ENCODE results near the gene TMPRSS9.
"Not testable (repeated sequence)": the region's sequence is repeated elsewhere in the genome, so short reads cannot be mapped to it uniquely, and the experiment has no call there.

TMPRSS9 gene

GRCh38 chr19:2342656-2343288 is 17.3 kb upstream of the TMPRSS9 start:
- DNase-seq (ENCODE audit: low spot score) = no peak

DNA sequence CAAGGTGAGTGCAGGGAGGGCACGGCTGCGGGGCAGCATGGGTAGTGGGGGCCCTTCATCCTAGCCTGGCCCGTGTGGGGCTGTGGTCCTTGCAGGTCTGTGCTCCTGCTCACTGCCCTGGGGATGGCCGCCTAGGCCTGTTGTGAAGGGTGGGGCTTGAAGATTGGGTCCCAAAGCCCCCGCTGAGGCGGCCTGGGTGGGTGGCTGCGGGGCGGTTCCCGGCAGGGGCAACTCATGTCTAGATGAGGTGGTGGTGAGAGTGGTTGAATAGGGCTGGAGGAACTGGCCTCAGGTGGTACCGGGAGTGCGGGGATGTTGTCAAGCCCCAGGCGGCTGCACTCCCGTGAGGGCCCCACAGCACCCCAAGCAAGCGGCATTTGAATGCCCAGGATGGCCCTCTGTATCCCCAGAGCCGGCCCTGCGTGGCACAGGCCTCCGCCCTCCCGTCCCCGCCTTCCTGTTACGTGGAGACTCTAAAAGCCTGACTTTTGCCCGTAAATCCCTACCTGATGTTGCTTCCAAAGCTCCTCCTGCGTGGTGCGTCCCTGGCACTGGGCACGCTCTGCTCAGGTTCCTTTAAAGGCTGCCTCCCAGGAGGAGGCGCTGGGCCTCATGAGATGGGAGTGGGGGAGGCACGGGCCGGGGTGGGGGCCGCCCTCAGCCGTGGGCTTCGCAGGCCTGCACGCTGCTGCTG is 16.6 kb upstream of the TMPRSS9 start:
- DNase-seq (ENCODE audit: low spot score) = no peak

- DNase-seq (ENCODE audit: low spot score) = no peak
Measured at GRCh38 chr19:2344381-2344870, 15.6 kb upstream of the TMPRSS9 start.

- no peak for DNase-seq (ENCODE audit: low spot score)
Measured at GRCh38 chr19:2345076-2345475, 15.0 kb upstream of the TMPRSS9 start.

DNA sequence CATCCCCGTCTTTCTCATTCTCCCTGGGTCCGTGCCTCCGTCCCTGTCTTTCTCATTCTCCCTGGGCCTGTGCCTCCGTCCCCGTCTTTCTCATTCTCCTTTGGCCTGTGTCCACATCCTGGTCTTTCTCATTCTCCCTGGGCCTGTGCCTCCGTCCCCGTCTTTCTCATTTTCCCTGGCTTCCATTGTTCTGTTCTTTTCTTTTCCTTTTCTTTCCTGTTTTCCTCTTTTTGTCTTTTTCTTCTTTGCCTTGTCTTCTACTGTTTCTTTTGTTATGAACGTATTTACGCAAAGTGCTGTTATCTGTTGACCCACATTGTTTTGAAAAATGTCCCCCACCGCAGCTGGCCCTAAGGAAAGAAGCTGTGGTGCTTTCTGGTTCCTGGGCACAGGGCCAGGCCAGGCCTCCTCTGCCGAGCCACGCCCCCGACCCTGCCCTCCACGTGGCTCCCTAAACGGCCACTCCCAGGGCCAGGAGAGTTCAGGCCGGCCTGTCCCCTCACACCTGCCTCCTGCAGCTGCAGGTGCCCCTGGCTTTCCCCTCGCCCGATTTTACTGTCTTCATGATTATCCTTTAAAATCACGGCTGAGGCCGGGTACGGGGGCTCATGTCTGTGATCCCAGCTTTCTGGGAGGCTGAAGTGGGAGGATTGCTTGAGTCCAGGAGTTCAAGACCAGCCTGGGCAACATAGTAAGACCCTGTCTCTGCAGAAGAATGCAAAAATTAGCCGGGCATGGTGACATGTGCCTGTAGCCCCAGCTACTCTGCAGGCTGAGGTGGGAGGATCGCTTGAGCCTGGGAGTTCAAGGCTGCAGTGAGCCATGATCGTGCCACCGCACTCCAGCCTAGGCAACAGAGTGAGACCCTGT is 14.0 kb upstream of the TMPRSS9 start:
- DNase-seq (ENCODE audit: low spot score) = no peak

DNA sequence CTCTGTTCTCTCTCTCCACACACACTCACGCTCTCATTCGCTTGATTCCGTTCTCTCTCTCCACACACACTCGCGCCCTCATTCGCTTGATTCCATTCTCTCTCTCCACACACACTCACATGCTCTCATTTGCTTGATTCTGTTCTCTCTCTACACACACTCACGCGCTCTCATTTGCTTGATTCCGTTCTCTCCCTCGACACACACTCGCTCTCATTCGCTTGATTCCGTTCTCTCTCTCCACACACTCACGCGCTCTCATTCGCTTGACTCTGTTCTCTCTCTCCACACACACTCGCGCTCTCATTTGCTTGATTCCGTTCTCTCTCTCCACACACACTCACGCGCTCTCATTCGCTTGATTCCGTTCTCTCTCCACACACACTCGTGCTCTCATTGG is 10.2 kb upstream of the TMPRSS9 start:
- DNase-seq (ENCODE audit: low spot score) = not testable (repeated sequence)

DNA sequence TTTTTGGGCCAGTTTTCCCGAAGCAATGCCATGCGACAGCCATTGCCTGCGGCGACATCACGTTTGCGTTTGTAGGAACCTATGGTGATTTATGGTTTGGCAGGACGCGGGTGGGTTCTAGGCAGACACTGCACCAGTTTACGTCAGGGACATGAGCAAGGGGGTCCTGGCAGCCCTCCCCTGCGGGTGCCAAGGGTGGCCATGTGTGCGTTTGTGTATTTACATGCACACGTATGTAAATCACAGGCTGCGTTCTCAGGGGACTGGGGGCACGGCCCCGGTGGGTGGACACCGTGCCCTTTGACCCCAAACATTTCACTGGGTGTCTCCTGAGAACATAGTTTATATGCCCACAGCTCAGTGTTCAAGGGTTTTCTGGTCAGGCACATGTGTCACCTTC is 9.4 kb upstream of the TMPRSS9 start:
- no peak for DNase-seq (ENCODE audit: low spot score)

GRCh38 chr19:2351591-2351990 is 8.5 kb upstream of the TMPRSS9 start:
- no peak for DNase-seq (ENCODE audit: low spot score)

DNA sequence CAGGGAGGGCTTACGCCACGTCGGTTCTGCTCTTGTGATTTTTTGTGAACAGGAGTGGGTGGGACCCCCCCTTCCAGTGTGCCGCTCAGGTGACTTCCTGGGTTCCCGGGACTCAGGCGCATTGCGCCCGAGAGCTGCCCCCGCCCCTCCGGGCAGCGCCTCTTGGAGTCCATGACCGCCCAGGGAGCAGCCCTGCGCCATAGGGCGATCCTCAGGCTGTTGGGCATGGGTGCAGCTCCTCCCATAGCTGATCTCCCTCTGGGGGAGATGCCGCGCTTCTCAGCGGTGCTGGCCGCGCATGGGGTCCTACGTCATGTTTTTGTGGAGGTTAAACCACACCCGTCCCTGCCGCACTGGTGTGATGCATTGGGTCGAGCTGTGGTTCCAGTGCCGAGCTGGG is 7.9 kb upstream of the TMPRSS9 start:
- no peak for DNase-seq (ENCODE audit: low spot score)

DNA sequence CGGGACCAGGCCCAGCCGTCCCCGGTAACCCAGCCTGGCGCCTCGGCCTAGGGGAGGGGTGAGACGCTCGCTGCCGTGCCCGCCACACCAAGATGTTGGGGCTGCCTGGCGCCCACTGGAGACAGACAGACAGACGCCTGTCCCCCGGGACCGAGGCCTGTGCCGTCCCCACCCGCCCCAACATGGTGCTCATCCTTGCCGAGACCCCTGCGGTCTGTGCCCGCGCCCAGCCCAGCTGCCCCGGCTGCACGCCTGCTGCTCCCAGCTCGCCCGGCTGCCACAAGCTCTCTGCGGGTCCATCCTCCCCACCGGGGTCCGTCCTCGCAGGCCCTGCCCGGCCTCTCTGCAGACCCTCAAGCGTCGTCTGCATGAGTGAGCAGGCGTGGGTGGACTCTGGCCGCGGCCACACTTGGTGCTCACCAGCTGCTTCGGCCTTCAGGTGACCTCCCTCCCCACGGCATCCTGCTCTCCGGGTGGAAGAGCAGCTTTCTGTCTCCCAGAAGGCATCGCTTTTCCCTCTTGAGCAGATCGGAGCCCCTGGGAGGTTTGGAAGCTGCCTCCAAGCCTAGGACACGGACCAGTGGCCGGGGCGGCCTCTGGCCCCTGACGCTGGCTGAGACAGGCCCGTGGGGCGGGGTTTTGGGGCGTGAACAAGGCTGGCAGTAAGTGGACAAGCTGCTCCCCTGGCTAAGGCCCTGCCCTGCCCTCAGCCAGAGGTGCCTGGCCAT is 6.7 kb upstream of the TMPRSS9 start:
- DNase-seq (ENCODE audit: low spot score) = no peak

- no peak for DNase-seq (ENCODE audit: low spot score)
Measured at GRCh38 chr19:2353887-2354592, 6.0 kb upstream of the TMPRSS9 start.

GRCh38 chr19:2354670-2355069 is 5.4 kb upstream of the TMPRSS9 start:
- DNase-seq (ENCODE audit: low spot score) = no peak

GRCh38 chr19:2355168-2356035 is 4.7 kb upstream of the TMPRSS9 start:
- DNase-seq (ENCODE audit: low spot score) = no peak

- no peak for DNase-seq (ENCODE audit: low spot score)
Measured at GRCh38 chr19:2356036-2356646, 3.9 kb upstream of the TMPRSS9 start.

DNA sequence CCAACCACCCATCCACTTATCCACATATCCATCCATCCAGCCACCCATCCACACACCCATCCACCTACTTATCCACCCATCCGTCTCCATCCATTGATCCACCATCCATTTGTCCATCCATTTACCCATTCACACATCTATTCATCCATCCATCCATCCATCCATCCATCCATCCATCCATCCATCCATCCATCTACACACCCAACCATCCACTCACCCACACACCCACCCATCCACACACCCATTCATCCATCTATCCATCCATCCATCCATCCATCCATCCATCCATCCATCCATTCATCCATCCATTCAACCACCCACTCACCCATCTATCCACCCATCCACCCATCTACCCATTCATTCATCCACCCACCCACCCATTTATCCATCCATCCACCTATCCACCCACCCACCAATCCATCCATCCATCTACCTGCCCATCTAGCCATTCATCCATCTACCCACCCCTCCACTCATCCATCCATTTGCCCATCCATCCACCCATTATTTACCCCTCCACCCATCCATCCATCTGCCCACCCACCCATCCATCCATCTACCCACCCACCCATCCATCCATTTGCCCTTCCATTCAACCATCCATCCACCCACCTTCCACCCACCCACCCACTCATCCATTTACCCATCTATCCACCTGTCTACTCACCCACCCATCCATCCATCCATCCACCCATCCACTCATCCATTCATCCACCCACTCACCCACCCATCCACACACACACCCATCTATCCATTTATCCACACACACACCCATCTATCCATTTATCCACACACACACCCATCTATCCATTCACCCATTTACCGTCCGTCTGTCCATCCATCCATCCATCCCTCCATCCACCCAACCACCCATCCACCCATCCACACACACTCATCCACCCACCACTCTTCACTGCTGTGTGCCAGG is 2.5 kb upstream of the TMPRSS9 start:
- no peak for DNase-seq (ENCODE audit: low spot score)

GRCh38 chr19:2358548-2359173 is 1.4 kb upstream of the TMPRSS9 start:
- DNase-seq (ENCODE audit: low spot score) = no peak

DNA sequence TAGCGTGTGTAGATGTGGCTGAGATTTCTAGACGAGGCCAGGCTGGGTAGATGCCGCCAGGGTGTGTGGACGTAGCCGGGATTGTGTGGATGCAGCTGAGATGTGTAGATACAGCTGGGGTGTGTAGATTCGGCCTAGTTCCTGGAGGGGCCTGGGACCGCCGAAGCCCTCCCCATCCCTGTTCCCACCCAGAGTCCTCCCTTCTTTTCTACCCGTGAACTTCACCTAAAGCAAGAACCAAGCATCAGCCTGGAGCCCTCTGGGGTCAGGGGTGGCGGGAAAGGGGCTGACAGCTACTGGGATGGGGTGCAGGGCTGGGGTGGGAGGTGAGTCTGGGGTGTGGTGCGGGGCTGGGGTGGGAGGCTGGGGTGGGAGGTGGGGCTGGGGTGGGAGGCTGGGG is 768 bp downstream of the TMPRSS9 start:
- DNase-seq (ENCODE audit: low spot score) = no peak

DNA sequence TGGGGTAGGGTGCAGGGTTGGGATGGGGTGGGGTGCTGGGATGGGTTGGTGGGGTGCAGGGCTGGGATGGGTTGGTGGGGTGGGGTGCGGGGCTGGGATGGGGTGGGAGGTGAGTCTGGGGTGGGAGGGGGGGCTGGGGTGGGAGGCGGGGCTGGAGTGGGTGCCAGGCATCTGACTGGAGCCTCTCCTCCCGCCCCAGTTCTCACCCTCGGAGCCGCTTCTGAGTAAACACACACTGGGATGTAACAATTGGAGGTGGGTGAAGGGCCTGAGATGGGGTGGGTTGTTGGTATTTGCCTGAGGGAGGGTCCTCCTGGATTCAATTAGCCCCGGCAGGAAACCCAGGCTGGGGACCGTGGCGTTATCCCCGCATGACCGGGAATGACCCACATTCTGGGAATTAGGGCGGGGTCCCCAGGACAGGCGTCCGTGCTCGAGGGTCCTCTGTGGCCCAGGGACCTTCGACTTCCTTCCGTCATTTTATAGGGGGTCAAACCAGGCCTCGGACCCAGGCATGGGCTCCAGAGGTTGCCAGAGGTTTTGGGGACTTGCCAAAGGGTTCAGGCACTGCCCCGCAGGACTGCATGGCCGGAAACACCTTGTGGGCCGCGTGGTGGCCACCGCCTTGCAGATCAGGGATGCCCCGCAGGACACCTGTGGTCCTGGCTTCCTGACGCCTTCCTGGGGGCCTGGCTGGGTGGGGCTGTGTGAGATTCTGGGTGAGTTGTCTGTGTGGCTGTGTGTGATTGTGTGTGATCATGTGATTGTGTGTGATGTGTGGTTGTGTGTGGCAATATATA is 1.4 kb downstream of the TMPRSS9 start:
- DNase-seq (ENCODE audit: low spot score) = no peak

All from COLO829 (cell line).